PFSK-1 (cell line): ENCODE measurements around the gene HHAT.

Source experiments
- FOXP2 ChIP-seq: optimal IDR thresholded peaks from 2 replicates; pipeline ENCODE3; 2011; ENCODE audit warnings: borderline replicate concordance, control low read depth, inconsistent platforms; ENCODE audit not compliant: insufficient read depth; ENCODE audit errors: extremely low read length, extremely low read depth
- POLR2AphosphoS5 ChIP-seq: IDR thresholded peaks from 2 replicates; pipeline ENCODE4 v1.6.1; 2012; ENCODE audit warnings: low read depth, mild to moderate bottlenecking, control low read depth, low read length, moderate library complexity
- REST ChIP-seq, 2 experiments: IDR thresholded peaks; 2 replicates each; pipeline versions ENCODE4 v1.6.1 to v1.8.0; 2011 to 2012; ENCODE audit warnings: low read depth in 2 of 2, low read length in 2 of 2, control low read depth in 1 of 2, inconsistent platforms in 1 of 2, mild to moderate bottlenecking in 1 of 2, moderate library complexity in 1 of 2; ENCODE audit not compliant: insufficient read depth in 1 of 2
- SIN3A ChIP-seq: IDR thresholded peaks from 2 replicates; pipeline ENCODE4 v1.6.1; 2012; ENCODE audit warnings: mild to moderate bottlenecking, low read length, moderate library complexity, borderline replicate concordance; ENCODE audit not compliant: insufficient read depth
- TAF1 ChIP-seq: IDR thresholded peaks from 2 replicates; pipeline ENCODE4 v1.6.1; 2012; ENCODE audit warnings: low read length, control low read depth, borderline replicate concordance; ENCODE audit not compliant: insufficient read depth

Gene HHAT

GRCh38 chr1:210428696-210429095 is 100.0 kb downstream of the HHAT start:
- TF ChIP-seq POLR2AphosphoS5 (no peak), SIN3A (no peak), TAF1 (no peak), REST (IDR thresholded peaks at IDR 0.05; ENCODE audit: insufficient read depth in 1 of 2, low read depth in 2 of 2, low read length in 2 of 2) (no peak), FOXP2 (no peak)

GRCh38 chr1:210434223-210434622 is 105.5 kb downstream of the HHAT start:
- TF ChIP-seq TAF1 (no peak), SIN3A (no peak), POLR2AphosphoS5 (no peak), REST (IDR thresholded peaks at IDR 0.05; ENCODE audit: insufficient read depth in 1 of 2, low read depth in 2 of 2, low read length in 2 of 2) (no peak), FOXP2 (no peak)

GRCh38 chr1:210437111-210437510 is 108.4 kb downstream of the HHAT start:
- TF ChIP-seq TAF1 = no peak
- no peak for TF ChIP-seq SIN3A
- TF ChIP-seq REST (IDR thresholded peaks at IDR 0.05; ENCODE audit: insufficient read depth in 1 of 2, low read depth in 2 of 2, low read length in 2 of 2) = no peak
- TF ChIP-seq FOXP2 = no peak
- no peak for TF ChIP-seq POLR2AphosphoS5

DNA sequence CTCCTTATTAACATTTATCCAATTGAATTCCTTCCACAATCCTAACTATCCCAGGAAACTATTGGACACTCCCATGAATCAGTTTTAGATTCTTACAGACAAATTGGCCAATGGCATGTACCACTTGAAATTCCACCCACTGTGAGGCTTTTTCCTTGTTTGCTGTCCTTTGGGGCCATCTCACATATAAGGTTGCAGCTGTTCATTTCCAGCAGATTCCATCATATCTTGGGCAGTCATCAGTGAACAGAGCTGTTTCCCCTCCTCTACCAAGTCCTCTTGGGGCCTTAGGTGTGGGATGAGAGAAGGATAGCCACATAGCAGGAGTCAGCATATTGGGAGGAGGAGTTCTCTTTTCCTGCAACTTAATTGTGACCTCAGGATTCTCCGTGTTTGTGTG is 109.1 kb downstream of the HHAT start:
- TF ChIP-seq POLR2AphosphoS5 = no peak
- TF ChIP-seq TAF1 = no peak
- no peak for TF ChIP-seq REST (IDR thresholded peaks at IDR 0.05; ENCODE audit: insufficient read depth in 1 of 2, low read depth in 2 of 2, low read length in 2 of 2)
- no peak for TF ChIP-seq SIN3A
- no peak for TF ChIP-seq FOXP2
